Suprapubic skin (tissue), 4 donors: Measurements from ENCODE around the gene PHLDA3. TPM values are rescaled to one million over a fixed set of nuclear protein-coding genes. Genes with fewer than 3 reads are reported as not detected.
A peak's percentile ranks its signal among the peaks of the same experiment; 100 is the strongest.
"Not testable (repeated sequence)": the region's sequence is repeated elsewhere in the genome, so short reads cannot be mapped to it uniquely, and the experiment has no call there.

Source experiments
- DNase-seq, 2 donors: peaks; one replicate each; pipeline ENCODE4 v3.0.0-alpha.2; 2019; ENCODE audit warnings: low spot score in 2 of 2
- H3K27ac ChIP-seq: fragments of 200-600 bp; sonication (generic); one replicate; pipeline ENCODE4 v1.5.1; 2019
- H3K27me3 ChIP-seq: fragments of 200-600 bp; sonication (generic); one replicate; pipeline ENCODE4 v1.5.1; 2019
- H3K36me3 ChIP-seq: fragments of 200-600 bp; sonication (generic); one replicate; pipeline ENCODE4 v1.5.1; 2019
- H3K4me1 ChIP-seq: fragments of 200-600 bp; sonication (generic); one replicate; pipeline ENCODE4 v1.5.1; 2019
- H3K4me3 ChIP-seq: fragments of 200-600 bp; sonication (generic); one replicate; pipeline ENCODE4 v1.5.1; 2019; ENCODE audit warnings: mild to moderate bottlenecking
- H3K9me3 ChIP-seq: fragments of 200-600 bp; sonication (generic); one replicate; pipeline ENCODE4 v1.5.1; 2019
- EP300 ChIP-seq: sonication (generic); formaldehyde crosslinking; IDR thresholded peaks from one replicate; pipeline ENCODE4 v1.6.1; 2017; ENCODE audit warnings: antibody characterized with exemption
- POLR2A ChIP-seq, 2 donors: fragments of 450-650 bp; IDR thresholded peaks; one replicate each; pipeline ENCODE4 v1.6.1; 2017; ENCODE audit warnings: antibody characterized with exemption in 2 of 2, mild to moderate bottlenecking in 2 of 2, moderate library complexity in 2 of 2
- POLR2AphosphoS5 ChIP-seq, 3 donors: sonication (generic); formaldehyde crosslinking; IDR thresholded peaks; one replicate each; pipeline ENCODE4 v1.6.1; 2017; ENCODE audit warnings: antibody characterized with exemption in 3 of 3
- WGBS: methylation state at CpG from one replicate; pipeline ENCODE4 v1.1.5; 2018; 5-methylcytosine and 5-hydroxymethylcytosine counted together
- total RNA-seq, 4 donors: library from RNA; depleted of rRNA; stranded (reverse); fragments of >200 nt; gene quantifications; one replicate each; pipeline ENCODE4 v1.1.0, GENCODE V29; 2016
- TF ChIP-seq, protein P1 (sequence below), 2 donors: fragments of 200-600 bp in 1 of 2; fragments of 450-650 bp in 1 of 2; sonication (generic) in 1 of 2; IDR thresholded peaks; one replicate each; pipeline ENCODE4 v1.5.1; 2016 to 2019; ENCODE audit warnings: antibody characterized with exemption in 2 of 2, mild to moderate bottlenecking in 1 of 2, moderate library complexity in 1 of 2

Gene PHLDA3
- total RNA-seq, 4 donors from 2014 or later: 31.5 to 61.1 (median 44.5) TPM

DNA sequence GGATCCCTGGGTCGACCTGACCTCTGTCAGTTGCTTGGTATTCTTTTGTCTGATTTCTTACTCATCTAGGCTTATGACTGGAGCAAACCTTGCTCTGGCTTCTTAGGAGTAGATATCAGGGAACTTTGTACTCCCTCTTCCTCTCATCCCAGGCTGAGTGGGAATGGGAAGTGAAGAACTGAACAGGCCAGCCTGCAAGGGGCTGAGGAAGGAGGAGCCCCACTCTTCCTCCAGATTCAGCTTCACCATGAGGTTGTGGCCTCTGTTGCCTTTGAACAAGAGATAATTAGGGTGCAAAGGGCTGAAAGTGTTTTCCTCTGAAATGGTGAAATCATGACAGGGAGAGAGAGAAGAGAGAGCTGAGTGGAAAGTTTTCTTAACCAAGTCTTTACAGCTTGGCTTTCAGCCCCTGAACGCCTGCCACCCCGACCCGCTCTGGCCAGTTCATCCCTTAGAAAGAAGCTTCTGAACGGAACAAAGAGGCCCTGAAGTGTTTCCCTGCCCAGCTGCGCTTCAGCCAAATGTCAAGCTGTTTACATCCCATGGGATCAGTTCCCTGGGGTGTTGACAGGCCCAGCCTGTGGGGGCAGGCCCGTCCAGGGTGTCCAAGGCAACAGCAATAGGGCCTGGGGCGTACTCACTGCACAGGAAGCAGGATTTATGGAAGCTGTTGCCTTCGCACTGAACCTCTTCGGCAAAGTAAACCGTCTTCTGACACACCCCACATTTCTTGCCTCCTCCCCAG, 26.7 kb upstream of the PHLDA3 start:
- Histone ChIP-seq H3K9me3 (no peaks in the 10 kb centered on the region), H3K36me3 (peaks cover 5% of the 10 kb centered on the region), H3K27ac (peak overlapping the region; percentile 81), H3K4me3 (peak overlapping the region; percentile 0), H3K4me1 (peaks cover 91% of the 10 kb centered on the region), H3K27me3 (no peaks in the 10 kb centered on the region)
- peak; percentile 74 to 85 for DNase-seq
- TF ChIP-seq POLR2A (IDR thresholded peaks at IDR 0.05) (no peak), POLR2AphosphoS5 (IDR thresholded peaks at IDR 0.05) (peak in 2 of 3 donors; percentile 17 to 55), EP300 (no peak)
- WGBS: 41% methylated on average over 9 of the region's 11 CpGs

DNA sequence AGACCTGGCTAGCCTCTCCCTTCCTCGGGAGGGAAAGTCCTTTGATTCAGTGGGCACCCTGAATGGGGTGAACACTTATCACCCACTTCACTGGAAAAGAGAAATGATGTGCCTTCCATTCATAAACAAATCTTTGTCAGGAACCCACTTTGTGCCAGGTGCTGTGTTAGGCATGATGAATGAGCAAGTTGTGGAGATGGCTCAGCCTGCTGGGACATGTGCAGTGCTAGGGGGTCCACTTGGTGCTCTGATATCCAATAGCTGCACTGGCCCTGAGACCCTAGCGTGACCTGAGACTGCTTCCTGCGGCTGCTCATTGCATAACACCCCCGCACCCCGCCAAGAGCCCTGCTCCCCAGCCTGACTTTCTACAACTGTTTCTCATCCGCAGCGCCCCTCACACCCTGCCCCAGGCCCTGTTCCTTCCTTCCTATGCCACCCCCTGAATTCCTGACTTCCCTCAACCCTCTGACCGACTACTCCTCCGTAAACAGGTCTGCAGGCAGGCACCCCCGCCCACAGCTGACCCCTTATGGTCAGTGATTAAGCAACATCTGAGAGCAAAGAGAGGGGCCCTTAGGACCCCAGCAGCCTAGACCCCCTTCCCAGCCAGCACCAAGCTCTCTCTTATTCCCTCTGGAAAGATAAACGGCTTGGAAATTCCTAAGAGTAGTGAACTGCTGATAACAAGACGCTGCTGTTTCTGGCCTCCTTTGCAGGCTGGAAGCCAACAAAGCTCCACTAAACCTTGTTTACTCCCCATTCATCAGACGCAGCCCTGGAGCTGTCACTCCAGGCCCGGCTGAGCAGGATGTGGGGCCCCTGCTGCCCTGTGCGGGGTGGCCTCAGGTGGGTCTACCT, 25.0 kb upstream of the PHLDA3 start:
- TF ChIP-seq EP300 (no peak), POLR2A (IDR thresholded peaks at IDR 0.05) (no peak)
- no peaks in the 10 kb centered on the region for H3K27me3 ChIP-seq
- no peaks in the 10 kb centered on the region for H3K9me3 ChIP-seq
- H3K36me3 ChIP-seq: peaks cover 10% of the 10 kb centered on the region
- peak overlapping the region; percentile 81 for H3K27ac ChIP-seq
- no peak for DNase-seq
- WGBS: 29% methylated on average over 13 of the region's 15 CpGs
- H3K4me3 ChIP-seq: no peak overlapping the region
- H3K4me1 ChIP-seq: peaks cover 94% of the 10 kb centered on the region

DNA sequence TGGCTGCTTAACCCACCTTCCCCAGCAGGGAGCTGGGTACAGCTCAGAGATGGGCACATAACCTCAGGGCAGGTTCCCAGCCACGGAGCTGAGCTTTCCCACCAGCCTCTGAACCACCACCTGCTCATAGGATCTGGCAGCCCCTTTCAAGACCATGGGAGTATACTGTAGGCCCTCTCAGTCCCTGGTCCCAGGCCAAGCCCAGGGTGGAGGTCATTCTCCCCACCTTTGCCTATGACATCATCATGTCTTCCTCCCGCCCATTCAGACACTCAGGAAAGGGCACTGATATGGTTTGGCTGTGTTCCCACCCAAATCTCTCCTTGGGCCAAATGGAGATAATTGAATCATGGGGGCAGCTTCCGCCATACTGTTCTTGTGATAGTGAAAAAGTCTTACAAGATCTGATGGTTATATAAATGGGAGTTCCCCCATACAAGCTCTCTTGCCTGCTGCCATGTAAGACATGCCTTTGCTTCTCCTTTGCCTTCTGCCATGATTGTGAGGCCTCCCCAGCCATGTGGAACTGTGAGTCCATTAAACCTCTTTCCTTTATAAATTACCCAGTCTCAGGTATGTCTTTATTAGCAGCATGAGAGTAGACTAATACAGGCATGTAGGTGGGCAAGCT, 24.2 kb upstream of the PHLDA3 start:
- H3K4me1 ChIP-seq: peaks cover 94% of the 10 kb centered on the region
- H3K27ac ChIP-seq: peak overlapping the region; percentile 59
- not testable (repeated sequence) for DNase-seq, H3K4me3 ChIP-seq, H3K27me3 ChIP-seq, H3K9me3 ChIP-seq
- WGBS: 91% methylated on average over 3 of the region's 3 CpGs
- H3K36me3 ChIP-seq: peaks cover 12% of the 10 kb centered on the region

DNA sequence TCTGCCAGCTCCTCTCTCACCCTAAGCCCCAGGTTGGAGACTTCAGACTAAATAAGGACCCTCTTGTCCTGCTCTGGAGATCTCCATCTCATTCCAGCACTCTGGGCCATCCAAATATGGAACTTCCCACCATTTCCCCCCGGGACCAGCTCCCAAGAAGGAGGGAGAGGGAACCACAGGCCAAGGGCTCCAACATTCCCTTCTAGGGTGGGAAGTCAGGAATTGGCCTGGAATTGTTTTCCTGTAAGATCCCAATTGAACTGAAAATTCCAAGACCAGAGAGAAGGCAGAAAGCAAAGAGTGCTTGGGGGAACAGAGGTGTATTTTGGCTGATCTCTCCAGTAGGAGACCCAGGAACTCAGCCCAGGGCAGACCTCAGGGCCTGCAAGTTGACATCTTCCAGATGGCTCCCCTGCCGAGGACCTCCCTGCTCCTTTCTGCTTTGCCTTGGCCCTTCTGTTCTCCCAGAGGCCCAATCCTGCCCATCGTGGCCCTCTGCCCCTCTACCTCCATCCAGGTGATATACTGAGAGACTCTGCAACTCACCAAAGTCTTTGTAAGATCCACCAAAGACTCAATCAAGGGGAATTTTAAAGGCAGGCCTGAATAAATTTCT, 23.0 kb upstream of the PHLDA3 start:
- Histone ChIP-seq H3K9me3 (no peaks in the 10 kb centered on the region), H3K4me1 (peaks cover 89% of the 10 kb centered on the region), H3K27ac (peak overlapping the region; percentile 59), H3K27me3 (no peaks in the 10 kb centered on the region), H3K4me3 (no peak overlapping the region), H3K36me3 (peaks cover 21% of the 10 kb centered on the region)
- DNase-seq: no peak
- 62% methylated on average over 3 of the region's 3 CpGs for WGBS
- TF ChIP-seq, protein P1, sequence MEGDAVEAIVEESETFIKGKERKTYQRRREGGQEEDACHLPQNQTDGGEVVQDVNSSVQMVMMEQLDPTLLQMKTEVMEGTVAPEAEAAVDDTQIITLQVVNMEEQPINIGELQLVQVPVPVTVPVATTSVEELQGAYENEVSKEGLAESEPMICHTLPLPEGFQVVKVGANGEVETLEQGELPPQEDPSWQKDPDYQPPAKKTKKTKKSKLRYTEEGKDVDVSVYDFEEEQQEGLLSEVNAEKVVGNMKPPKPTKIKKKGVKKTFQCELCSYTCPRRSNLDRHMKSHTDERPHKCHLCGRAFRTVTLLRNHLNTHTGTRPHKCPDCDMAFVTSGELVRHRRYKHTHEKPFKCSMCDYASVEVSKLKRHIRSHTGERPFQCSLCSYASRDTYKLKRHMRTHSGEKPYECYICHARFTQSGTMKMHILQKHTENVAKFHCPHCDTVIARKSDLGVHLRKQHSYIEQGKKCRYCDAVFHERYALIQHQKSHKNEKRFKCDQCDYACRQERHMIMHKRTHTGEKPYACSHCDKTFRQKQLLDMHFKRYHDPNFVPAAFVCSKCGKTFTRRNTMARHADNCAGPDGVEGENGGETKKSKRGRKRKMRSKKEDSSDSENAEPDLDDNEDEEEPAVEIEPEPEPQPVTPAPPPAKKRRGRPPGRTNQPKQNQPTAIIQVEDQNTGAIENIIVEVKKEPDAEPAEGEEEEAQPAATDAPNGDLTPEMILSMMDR (IDR thresholded peaks at IDR 0.05): no peak
- TF ChIP-seq POLR2A (IDR thresholded peaks at IDR 0.05) (no peak), EP300 (no peak), POLR2AphosphoS5 (IDR thresholded peaks at IDR 0.05) (no peak)

DNA sequence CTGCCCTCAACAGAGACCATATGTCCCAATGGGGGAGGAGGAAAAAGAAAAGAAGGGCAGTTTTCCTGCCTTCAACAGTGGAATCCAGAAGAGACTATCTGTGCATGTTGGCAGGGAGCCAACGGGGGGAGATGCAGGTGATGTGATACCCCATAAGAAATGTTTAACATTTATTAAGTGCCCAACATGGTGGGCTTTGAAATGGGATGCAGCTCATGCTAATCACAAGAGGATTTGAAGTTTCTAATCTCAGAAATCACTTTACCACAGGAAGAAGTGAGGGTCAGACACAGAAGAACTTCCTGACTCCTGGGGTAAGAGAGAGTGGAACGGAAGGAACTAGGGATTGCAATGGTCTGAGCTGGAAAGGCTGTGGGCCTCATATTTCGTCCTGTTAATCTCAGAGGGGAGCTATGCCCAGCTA, 21.7 kb upstream of the PHLDA3 start:
- Histone ChIP-seq H3K27me3 (no peaks in the 10 kb centered on the region), H3K27ac (no peak overlapping the region), H3K4me3 (no peak overlapping the region), H3K9me3 (no peaks in the 10 kb centered on the region), H3K36me3 (peaks cover 29% of the 10 kb centered on the region), H3K4me1 (peaks cover 77% of the 10 kb centered on the region)
- 44% methylated on average over 3 of the region's 3 CpGs for WGBS
- TF ChIP-seq EP300: no peak
- no peak for TF ChIP-seq POLR2A (IDR thresholded peaks at IDR 0.05)
- TF ChIP-seq, protein P1 (IDR thresholded peaks at IDR 0.05): no peak
- TF ChIP-seq POLR2AphosphoS5 (IDR thresholded peaks at IDR 0.05): no peak
- DNase-seq: no peak

DNA sequence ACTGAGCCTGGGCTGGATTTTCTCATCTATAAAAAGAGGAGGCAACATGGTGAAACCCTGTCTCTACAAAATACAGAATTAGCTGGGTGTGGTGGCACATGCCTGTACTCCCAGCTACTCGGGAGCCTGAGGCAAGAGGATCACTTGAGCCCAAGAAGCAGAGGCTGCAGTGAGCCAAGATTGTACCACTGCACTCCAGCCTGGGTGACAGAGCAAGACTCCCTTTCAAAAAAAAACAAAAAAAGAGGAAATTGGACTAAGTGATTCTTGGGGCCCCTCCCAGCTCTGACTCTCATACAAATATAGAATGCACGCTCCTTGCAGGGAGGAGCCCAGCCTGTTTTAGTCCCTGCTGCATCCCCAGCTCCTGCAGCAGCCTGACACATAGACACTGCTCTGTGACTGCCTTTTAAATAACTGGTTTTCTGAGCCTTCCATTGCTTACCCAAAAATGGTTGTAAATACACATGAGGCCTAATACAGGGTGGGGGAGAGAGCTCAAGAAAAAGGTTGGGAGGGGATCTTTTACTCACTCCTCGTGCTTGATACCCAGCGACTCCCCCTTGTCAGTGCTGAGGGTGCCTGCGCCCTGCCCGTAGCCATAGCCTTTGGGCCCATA, 20.8 kb upstream of the PHLDA3 start:
- Histone ChIP-seq H3K4me3 (no peak overlapping the region), H3K9me3 (no peaks in the 10 kb centered on the region), H3K36me3 (peaks cover 38% of the 10 kb centered on the region), H3K27me3 (no peaks in the 10 kb centered on the region), H3K4me1 (peaks cover 67% of the 10 kb centered on the region), H3K27ac (peak overlapping the region; percentile 47)
- TF ChIP-seq, protein P1 (IDR thresholded peaks at IDR 0.05): no peak
- no peak for TF ChIP-seq EP300
- TF ChIP-seq POLR2A (IDR thresholded peaks at IDR 0.05): no peak
- TF ChIP-seq POLR2AphosphoS5 (IDR thresholded peaks at IDR 0.05): no peak
- DNase-seq: no peak
- WGBS: 75% methylated on average over 6 of the region's 6 CpGs
